ENCODE data around the gene IRF9.
A peak's percentile ranks its signal among the peaks of the same experiment; 100 is the strongest.
"Not testable (repeated sequence)": the region's sequence is repeated elsewhere in the genome, so short reads cannot be mapped to it uniquely, and the experiment has no call there.

The IRF9 gene

GRCh38 chr14:24188251-24189058 is 27.4 kb downstream of the IRF9 start, which contains the start of gene IPO4:
IPO4 (minus strand) TSS chr14:24188816; CDS start chr14:24188787, 29 bp downstream.
- DNase-seq (ENCODE audit: extremely low spot score, insufficient read length, low read depth): peak; percentile 99
- peak; percentile 95 for FAIRE-seq

- no peak for DNase-seq (ENCODE audit: extremely low spot score, insufficient read length, low read depth)
- FAIRE-seq: no peak
Measured at GRCh38 chr14:24189059-24189375, 28.0 kb downstream of the IRF9 start.

- no peak for FAIRE-seq
- no peak for DNase-seq (ENCODE audit: extremely low spot score, insufficient read length, low read depth)
Measured at GRCh38 chr14:24189460-24189859, 28.4 kb downstream of the IRF9 start.

- FAIRE-seq (no peak), DNase-seq (ENCODE audit: extremely low spot score, insufficient read length, low read depth) (no peak)
Measured at GRCh38 chr14:24190416-24190815, 29.4 kb downstream of the IRF9 start.

GRCh38 chr14:24192933-24193332 is 31.9 kb downstream of the IRF9 start:
- DNase-seq (ENCODE audit: extremely low spot score, insufficient read length, low read depth): no peak

GRCh38 chr14:24194186-24194872 is 33.3 kb downstream of the IRF9 start:
- FAIRE-seq: no peak

More at GRCh38 chr14:24192933-24193332, 31.9 kb downstream of the IRF9 start:
- FAIRE-seq: no peak

GRCh38 chr14:24194873-24195185 is 33.8 kb downstream of the IRF9 start:
- no peak for FAIRE-seq

More at GRCh38 chr14:24194186-24194872, 33.3 kb downstream of the IRF9 start:
- DNase-seq (ENCODE audit: extremely low spot score, insufficient read length, low read depth): no peak

GRCh38 chr14:24195186-24196070 is 34.4 kb downstream of the IRF9 start, which contains the start of gene TM9SF1:
TM9SF1 (minus strand) TSS chr14:24195441; CDS start chr14:24195019, 422 bp downstream.
- no peak for DNase-seq (ENCODE audit: extremely low spot score, insufficient read length, low read depth)
- peak; percentile 82 for FAIRE-seq

More at GRCh38 chr14:24194873-24195185, 33.8 kb downstream of the IRF9 start:
- DNase-seq (ENCODE audit: extremely low spot score, insufficient read length, low read depth): no peak

GRCh38 chr14:24196071-24197055 is 35.3 kb downstream of the IRF9 start:
- DNase-seq (ENCODE audit: extremely low spot score, insufficient read length, low read depth): no peak

GRCh38 chr14:24197056-24197450 is 36.0 kb downstream of the IRF9 start:
- no peak for DNase-seq (ENCODE audit: extremely low spot score, insufficient read length, low read depth)
- no peak for FAIRE-seq

More at GRCh38 chr14:24196071-24197055, 35.3 kb downstream of the IRF9 start:
- peak; percentile 77 for FAIRE-seq

- FAIRE-seq: no peak
Measured at GRCh38 chr14:24198814-24199524, 37.9 kb downstream of the IRF9 start.

GRCh38 chr14:24202538-24202937 is 41.5 kb downstream of the IRF9 start:
- not testable (repeated sequence) for DNase-seq (ENCODE audit: extremely low spot score, insufficient read length, low read depth); FAIRE-seq

More at GRCh38 chr14:24198814-24199524, 37.9 kb downstream of the IRF9 start:
- no peak for DNase-seq (ENCODE audit: extremely low spot score, insufficient read length, low read depth)

GRCh38 chr14:24203249-24203886 is 42.3 kb downstream of the IRF9 start:
- FAIRE-seq; DNase-seq (ENCODE audit: extremely low spot score, insufficient read length, low read depth): not testable (repeated sequence)

GRCh38 chr14:24204163-24205146 is 43.4 kb downstream of the IRF9 start:
- no peak for DNase-seq (ENCODE audit: extremely low spot score, insufficient read length, low read depth)
- no peak for FAIRE-seq

- FAIRE-seq (no peak), DNase-seq (ENCODE audit: extremely low spot score, insufficient read length, low read depth) (no peak)
Measured at GRCh38 chr14:24206260-24207103, 45.4 kb downstream of the IRF9 start.

GRCh38 chr14:24207104-24207551 is 46.1 kb downstream of the IRF9 start:
- DNase-seq (ENCODE audit: extremely low spot score, insufficient read length, low read depth) (no peak), FAIRE-seq (no peak)

Measured in GM18507 (cell line).